H1 (cell line): ENCODE measurements around the gene OR2D3. TPM values are rescaled to one million over a fixed set of nuclear protein-coding genes. Genes with fewer than 3 reads are reported as not detected.
A peak's percentile ranks its signal among the peaks of the same experiment; 100 is the strongest.

Experiments
- CTCF ChIA-PET: fragments of 300-600 bp; sonication (Branson Sonifier 250); formaldehyde crosslinking; loops from one replicate; lab custom pipeline; 2021; ENCODE audit not compliant: partially characterized antibody; lab: Charles Lee
- POLR2A ChIA-PET: fragments of 300-600 bp; sonication (Branson Sonifier 250); formaldehyde crosslinking; loops from one replicate; lab custom pipeline; 2021; ENCODE audit warnings: inconsistent platforms; ENCODE audit not compliant: partially characterized antibody; lab: Charles Lee
- DNase-seq, 2 experiments: peaks; one replicate each; pipeline versions ENCODE4 v3.0.0 to v3.0.0-alpha.2; 2010 to 2022; ENCODE audit warnings: low spot score in 2 of 2, low read depth in 1 of 2, mixed read lengths in 1 of 2
- FAIRE-seq: peaks from 2 replicates; lab custom pipeline; 2011; peaks lifted over from hg19 to GRCh38; lab: Jason Lieb, UNC
- H2AFZ ChIP-seq: 2 replicates; pipeline ENCODE4 v1.8.1; 2012; ENCODE audit warnings: low read length, inconsistent platforms
- H2AK5ac ChIP-seq: 2 replicates; pipeline ENCODE4 v1.6.1; 2013; ENCODE audit warnings: low read depth, low read length
- H2BK120ac ChIP-seq: replicated peaks from 2 replicates; pipeline ENCODE3; 2013; ENCODE audit warnings: low read depth, low read length, inconsistent platforms
- H2BK12ac ChIP-seq: 2 replicates; pipeline ENCODE4 v1.6.1; 2013; ENCODE audit warnings: low read depth, low read length
- H2BK15ac ChIP-seq: 2 replicates; pipeline ENCODE4 v1.6.1; 2013; ENCODE audit warnings: low read length
- H2BK20ac ChIP-seq: 2 replicates; pipeline ENCODE4 v1.6.1; 2013; ENCODE audit warnings: low read length
- H2BK5ac ChIP-seq: 2 replicates; pipeline ENCODE4 v1.6.1; 2013; ENCODE audit warnings: low read depth, low read length
- H3K14ac ChIP-seq: 2 replicates; pipeline ENCODE4 v1.6.1; 2013; ENCODE audit warnings: inconsistent platforms; ENCODE audit not compliant: insufficient read length
- H3K18ac ChIP-seq: 2 replicates; pipeline ENCODE4 v1.6.1; 2013; ENCODE audit warnings: low read length; ENCODE audit errors: extremely low read depth
- H3K23ac ChIP-seq: 2 replicates; pipeline ENCODE4 v1.6.1; 2013; ENCODE audit warnings: inconsistent platforms; ENCODE audit not compliant: insufficient read length
- H3K23me2 ChIP-seq: 2 replicates; pipeline ENCODE4 v1.6.1; 2013; ENCODE audit warnings: low read depth, low read length
- H3K27ac ChIP-seq: 2 replicates; pipeline ENCODE4 v1.6.1; 2011; ENCODE audit warnings: low read depth, low read length, inconsistent platforms
- H3K27me3 ChIP-seq, 4 experiments: replicated peaks in 1 of 4; 1 replicate in 1 of 4; 2 replicates in 3 of 4; pipeline versions ENCODE4 v1.6.1 to v1.8.1; 2011 to 2013; ENCODE audit warnings: low read length in 3 of 4, mild to moderate bottlenecking in 3 of 4, inconsistent platforms in 2 of 4, mixed read lengths in 2 of 4, moderate library complexity in 1 of 4; ENCODE audit not compliant: control insufficient read depth in 3 of 4, insufficient read depth in 3 of 4; ENCODE audit errors: extremely low read depth in 1 of 4
- H3K36me3 ChIP-seq, 4 experiments: 2 replicates each; pipeline versions ENCODE4 v1.6.1 to v1.8.1; 2011 to 2013; ENCODE audit warnings: mild to moderate bottlenecking in 4 of 4, low read length in 3 of 4, moderate library complexity in 2 of 4, control low read depth in 1 of 4, inconsistent platforms in 1 of 4; ENCODE audit not compliant: insufficient read depth in 4 of 4, control insufficient read depth in 2 of 4
- H3K4ac ChIP-seq: replicated peaks from 2 replicates; pipeline ENCODE3; 2013; ENCODE audit warnings: low read length, low read depth, mixed read lengths, inconsistent platforms; ENCODE audit not compliant: insufficient read length
- H3K4me1 ChIP-seq, 4 experiments: replicated peaks in 1 of 4; 1 replicate in 1 of 4; 2 replicates in 3 of 4; pipeline versions ENCODE4 v1.6.1 to v1.8.1; 2011 to 2013; ENCODE audit warnings: low read length in 3 of 4, inconsistent platforms in 2 of 4, mixed read lengths in 1 of 4; ENCODE audit not compliant: insufficient read depth in 4 of 4, control insufficient read depth in 3 of 4
- H3K4me2 ChIP-seq, 2 experiments: 2 replicates each; pipeline versions ENCODE4 v1.6.1 to v1.8.1; 2011 to 2013; ENCODE audit warnings: low read depth in 2 of 2, low read length in 2 of 2, control low read depth in 1 of 2, inconsistent platforms in 1 of 2, mild to moderate bottlenecking in 1 of 2; ENCODE audit not compliant: insufficient read depth in 1 of 2
- H3K4me3 ChIP-seq, 4 experiments: fragments of 200-600, 300-600 bp in 1 of 4; sonication (generic), shearing (Covaris generic), sonication (Bioruptor Twin) in 1 of 4; 2 replicates each; pipeline versions ENCODE4 v1.5.1 to v1.8.1; 2011 to 2016; ENCODE audit warnings: low read length in 4 of 4, low read depth in 3 of 4, control low read depth in 2 of 4, inconsistent platforms in 2 of 4, mild to moderate bottlenecking in 2 of 4, mixed read lengths in 1 of 4, moderate library complexity in 1 of 4; ENCODE audit not compliant: insufficient read depth in 2 of 4; ENCODE audit errors: extremely low read depth in 1 of 4
- H3K56ac ChIP-seq: replicated peaks from 2 replicates; pipeline ENCODE3; 2013; ENCODE audit warnings: low read depth, mild to moderate bottlenecking, mixed read lengths, low read length, inconsistent platforms; ENCODE audit not compliant: insufficient read length
- H3K79me1 ChIP-seq: 2 replicates; pipeline ENCODE4 v1.6.1; 2013; ENCODE audit warnings: low read depth, low read length, control low read depth
- H3K79me2 ChIP-seq, 2 experiments: 2 replicates each; pipeline versions ENCODE4 v1.6.1 to v1.8.1; 2012 to 2013; ENCODE audit warnings: low read length in 2 of 2, mild to moderate bottlenecking in 2 of 2, inconsistent platforms in 1 of 2; ENCODE audit not compliant: insufficient read depth in 2 of 2, control insufficient read depth in 1 of 2
- H3K9ac ChIP-seq, 4 experiments: replicated peaks in 1 of 4; 1 replicate in 1 of 4; 2 replicates in 3 of 4; pipeline versions ENCODE4 v1.6.1 to v1.8.1; 2011 to 2013; ENCODE audit warnings: low read depth in 3 of 4, low read length in 3 of 4, control low read depth in 2 of 4, mild to moderate bottlenecking in 2 of 4, moderate library complexity in 2 of 4, inconsistent platforms in 1 of 4; ENCODE audit errors: extremely low read depth in 1 of 4
- H3K9me3 ChIP-seq, 2 experiments: 2 replicates each; pipeline versions ENCODE4 v1.6.1 to v1.8.1; 2012 to 2013; ENCODE audit warnings: mild to moderate bottlenecking in 2 of 2, moderate library complexity in 2 of 2, control low read depth in 1 of 2, inconsistent platforms in 1 of 2, low read depth in 1 of 2, low read length in 1 of 2, mixed read lengths in 1 of 2; ENCODE audit not compliant: insufficient read depth in 2 of 2
- H4K20me1 ChIP-seq, 2 experiments: replicated peaks in 1 of 2; 2 replicates each; pipeline versions ENCODE3 to v1.8.1; 2011 to 2013; ENCODE audit warnings: inconsistent platforms in 2 of 2, low read length in 2 of 2, mild to moderate bottlenecking in 1 of 2; ENCODE audit not compliant: insufficient read depth in 2 of 2, control insufficient read depth in 1 of 2
- H4K5ac ChIP-seq: 2 replicates; pipeline ENCODE4 v1.6.1; 2013; ENCODE audit warnings: low read length, low read depth, mixed read lengths, inconsistent platforms; ENCODE audit not compliant: insufficient read length
- H4K8ac ChIP-seq: 2 replicates; pipeline ENCODE4 v1.8.0; 2013; ENCODE audit warnings: mild to moderate bottlenecking, moderate library complexity, low read length, inconsistent platforms; ENCODE audit not compliant: insufficient read depth; ENCODE audit errors: extremely low read depth
- H4K91ac ChIP-seq: replicated peaks from 2 replicates; pipeline ENCODE3; 2013; ENCODE audit warnings: low read length, mixed read lengths, inconsistent platforms; ENCODE audit not compliant: insufficient read length
- BCL11A ChIP-seq, 2 experiments: IDR thresholded peaks; one replicate each; pipeline ENCODE4 v1.6.1; 2011; ENCODE audit warnings: low read depth in 2 of 2, low read length in 2 of 2, mild to moderate bottlenecking in 2 of 2
- FOSL1 ChIP-seq: IDR thresholded peaks from 2 replicates; pipeline ENCODE4 v1.6.1; 2011; ENCODE audit warnings: mild to moderate bottlenecking, low read depth, low read length, moderate library complexity; ENCODE audit not compliant: insufficient read depth
- GTF2F1 ChIP-seq: IDR thresholded peaks from 2 replicates; pipeline ENCODE4 v1.6.1; 2012; ENCODE audit warnings: low read depth, low read length, improper control_type of control experiment, borderline replicate concordance
- HDAC2 ChIP-seq, 2 experiments: fragments of 300-600 bp in 1 of 2; sonication (generic) in 1 of 2; IDR thresholded peaks; 2 replicates each; pipeline ENCODE4 v1.6.1; 2011 to 2012; ENCODE audit warnings: low read depth in 2 of 2, low read length in 2 of 2, mild to moderate bottlenecking in 2 of 2, moderate library complexity in 2 of 2, borderline replicate concordance in 1 of 2, inconsistent platforms in 1 of 2
- JUND ChIP-seq: IDR thresholded peaks from 2 replicates; pipeline ENCODE4 v1.6.1; 2011; ENCODE audit warnings: mild to moderate bottlenecking, improper control_type of control experiment, low read length
- NANOG ChIP-seq: IDR thresholded peaks from 2 replicates; pipeline ENCODE4 v1.6.1; 2011; ENCODE audit warnings: low read length, low read depth, mild to moderate bottlenecking, inconsistent platforms; ENCODE audit not compliant: insufficient read depth, poor library complexity, severe bottlenecking
- SIX5 ChIP-seq: IDR thresholded peaks from 2 replicates; pipeline ENCODE4 v1.6.1; 2011; ENCODE audit warnings: mild to moderate bottlenecking, low read depth, low read length
- SP1 ChIP-seq: IDR thresholded peaks from 2 replicates; pipeline ENCODE4 v1.6.1; 2011; ENCODE audit warnings: low read depth, low read length
- TCF12 ChIP-seq: IDR thresholded peaks from 2 replicates; pipeline ENCODE4 v1.6.1; 2011; ENCODE audit warnings: low read depth, mild to moderate bottlenecking, low read length
- WGBS, 2 experiments: shearing (Covaris generic) in 1 of 2; methylation state at CpG; one replicate each; pipeline versions ENCODE4 v1.1.6 to v1.1.7; 2013 to 2015; ENCODE audit warnings: low lambda C conversion rate in 2 of 2, mixed read lengths in 2 of 2, inconsistent platforms in 1 of 2, low coverage in 1 of 2, missing lambda C conversion rate in 1 of 2; ENCODE audit not compliant: insufficient replicate concordance in 2 of 2, insufficient coverage in 1 of 2, insufficient read length in 1 of 2; ENCODE audit errors: extremely low coverage in 1 of 2, missing lambda C conversion rate in 1 of 2; 5-methylcytosine and 5-hydroxymethylcytosine counted together
- polyA plus RNA-seq, 7 experiments: library from polyadenylated mRNA; depleted of rRNA in 3 of 7; stranded (reverse) in 5 of 7; unstranded in 2 of 7; fragments of >200 nt in 5 of 7; fragments of 200-250 nt in 2 of 7; gene quantifications; 1 replicate in 5 of 7; 2 replicates in 1 of 7; 4 replicates in 1 of 7; pipeline versions ENCODE4 v1.2.1 to v1.2.3, GENCODE V29; 2011 to 2013; ENCODE audit warnings: missing spikeins in 2 of 7, mixed read lengths in 2 of 7
- total RNA-seq: library from RNA; stranded (reverse); fragmentation: NEBNext Ultra II Directional; extraction: Animal tissue kit (Norgen Biotek cat#: 25700); gene quantifications from 2 replicates; pipeline ENCODE4 v1.2.1, GENCODE V29; 2021
- TF ChIP-seq, protein P1 (sequence below): IDR thresholded peaks from 2 replicates; pipeline ENCODE4 v1.6.1; 2011; ENCODE audit warnings: low read length, improper control_type of control experiment

OR2D3 gene
- total and polyA plus RNA-seq, 2 of the 8 experiments (the other 6 are each of a cell fraction or from before 2014, with no cell fraction given): not detected

DNA sequence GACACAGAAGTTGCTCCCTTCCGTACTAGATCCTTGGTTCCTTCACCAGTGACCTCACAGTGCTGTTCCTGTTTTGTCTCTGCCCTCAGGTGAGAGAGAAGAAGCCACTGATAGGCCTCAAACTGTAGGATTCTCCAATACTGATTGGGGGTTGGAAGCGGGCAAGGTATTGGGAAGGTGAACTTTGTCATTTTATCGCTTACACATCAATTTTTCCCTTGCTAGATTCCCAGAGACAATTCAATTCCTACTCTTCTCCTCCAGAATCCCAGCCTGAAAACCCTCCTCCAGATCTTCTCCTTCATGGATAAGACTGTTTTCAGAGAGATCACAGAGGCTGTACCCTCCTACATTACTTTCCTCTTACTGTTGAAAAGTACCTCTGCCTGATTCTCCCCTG lies 9.4 kb upstream of the OR2D3 start:
- H3K18ac ChIP-seq: no peak overlapping the region
- H3K79me1 ChIP-seq: no peaks in the 10 kb centered on the region
- no peak overlapping the region for H3K4ac ChIP-seq
- no peak overlapping the region for H2AK5ac ChIP-seq
- no peaks in the 10 kb centered on the region for H3K27me3 ChIP-seq
- no peak overlapping the region for H2BK5ac ChIP-seq
- no peaks in the 10 kb centered on the region for H4K20me1 ChIP-seq
- H3K4me3 ChIP-seq: no peak overlapping the region
- H3K36me3 ChIP-seq: no peaks in the 10 kb centered on the region
- no peak overlapping the region for H2BK120ac ChIP-seq
- H3K56ac ChIP-seq: no peak overlapping the region
- DNase-seq (no peak), FAIRE-seq (no peak)
- H3K23ac ChIP-seq: no peak overlapping the region
- H2BK12ac ChIP-seq: no peak overlapping the region
- H2BK20ac ChIP-seq: no peak overlapping the region
- CTCF ChIA-PET: no interaction called here
- no peaks in the 10 kb centered on the region for H3K4me1 ChIP-seq
- H4K91ac ChIP-seq: no peak overlapping the region
- TF ChIP-seq JUND (no peak), NANOG (no peak), SIX5 (no peak), HDAC2 (IDR thresholded peaks at IDR 0.05; ENCODE audit: borderline replicate concordance in 1 of 2, low read depth in 2 of 2, low read length in 2 of 2) (no peak), FOSL1 (no peak), GTF2F1 (no peak), TCF12 (no peak), BCL11A (IDR thresholded peaks at IDR 0.05; ENCODE audit: low read depth in 2 of 2, low read length in 2 of 2) (no peak), SP1 (no peak)
- TF ChIP-seq, protein P1, sequence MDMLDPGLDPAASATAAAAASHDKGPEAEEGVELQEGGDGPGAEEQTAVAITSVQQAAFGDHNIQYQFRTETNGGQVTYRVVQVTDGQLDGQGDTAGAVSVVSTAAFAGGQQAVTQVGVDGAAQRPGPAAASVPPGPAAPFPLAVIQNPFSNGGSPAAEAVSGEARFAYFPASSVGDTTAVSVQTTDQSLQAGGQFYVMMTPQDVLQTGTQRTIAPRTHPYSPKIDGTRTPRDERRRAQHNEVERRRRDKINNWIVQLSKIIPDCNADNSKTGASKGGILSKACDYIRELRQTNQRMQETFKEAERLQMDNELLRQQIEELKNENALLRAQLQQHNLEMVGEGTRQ: no peak
- 92% methylated on average over 3 of the region's 3 CpGs; no CpG with 5 or more reads in 1 of the 2 experiments for WGBS, 2 experiments
- no peak overlapping the region for H3K27ac ChIP-seq
- POLR2A ChIA-PET: no interaction called here
- no peak overlapping the region for H3K4me2 ChIP-seq
- H3K9ac ChIP-seq: peak overlapping the region in 2 of 4 experiments; percentile 18 to 34; a peak in 3 of 7 replicates
- no peaks in the 10 kb centered on the region for H3K79me2 ChIP-seq
- no peak overlapping the region for H4K8ac ChIP-seq
- no peak overlapping the region for H2AFZ ChIP-seq
- H3K9me3 ChIP-seq: no peaks in the 10 kb centered on the region
- H3K14ac ChIP-seq: no peak overlapping the region
- no peak overlapping the region for H2BK15ac ChIP-seq
- no peaks in the 10 kb centered on the region for H3K23me2 ChIP-seq
- no peak overlapping the region for H4K5ac ChIP-seq
